ENCODE results near the gene LMNA. TPM values are rescaled to one million over a fixed set of nuclear protein-coding genes. Genes with fewer than 3 reads are reported as not detected.

LMNA gene
- total RNA-seq, 1 experiment from 2014 or later = 112 TPM

DNA sequence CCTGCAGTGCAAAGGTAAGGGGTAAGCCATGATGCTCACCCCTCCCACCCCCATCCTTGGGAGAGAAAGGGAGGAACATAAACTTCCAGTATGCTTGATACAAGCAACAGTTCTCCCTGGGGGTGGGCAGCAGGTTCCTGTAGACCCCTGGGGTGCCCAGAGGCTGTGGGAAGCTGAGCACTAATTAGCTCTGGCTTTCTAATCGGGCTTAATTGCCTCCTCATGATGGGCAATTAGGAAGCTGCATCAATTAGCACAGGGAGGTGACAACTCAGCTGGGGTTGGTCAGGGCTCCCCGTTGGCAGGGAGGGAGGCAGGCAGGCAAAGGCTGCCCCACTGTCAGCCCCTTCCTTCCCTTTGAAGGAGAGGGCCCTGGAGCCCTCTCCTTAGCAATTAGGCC is 15.7 kb upstream of the LMNA start:
- CTCF ChIA-PET = interaction anchor here (1.4 to 10.1 kb wide), 4 partner anchors 17 to 31 kb away, joined by 3 to 115 read pairs (median 17); no protein-coding TSS in a partner anchor

DNA sequence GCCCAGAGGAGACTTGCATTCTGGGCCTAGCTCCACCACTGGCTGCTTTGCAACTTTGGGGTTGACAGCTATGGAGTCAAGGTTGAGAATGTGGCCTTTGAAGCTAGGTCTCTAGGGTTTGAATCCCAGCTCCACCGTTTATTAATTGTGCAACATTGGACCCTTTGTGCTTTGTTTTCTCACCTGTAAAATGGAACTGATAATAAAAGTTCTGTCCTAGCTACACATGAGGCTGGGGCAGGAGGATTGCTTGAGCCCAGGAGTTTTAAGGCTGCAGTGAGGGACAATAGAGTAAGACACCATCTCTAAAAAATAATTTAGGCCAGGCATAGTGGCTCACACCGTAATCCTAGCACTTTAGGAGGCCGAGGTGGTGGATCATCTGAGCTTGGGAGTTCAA is 15.2 kb upstream of the LMNA start:
- Histone ChIP-seq H3K9me3 (no peaks in the 10 kb centered on the region), H3K36me3 (ENCODE audit: control insufficient read depth, insufficient read depth, low read length) (no peaks in the 10 kb centered on the region), H3K4me3 (ENCODE audit: low read depth, low read length) (no peak overlapping the region), H3K27me3 (replicated peaks; ENCODE audit: control insufficient read depth, insufficient read depth, low read length) (no peaks in the 10 kb centered on the region), H3K4me1 (peaks cover 37% of the 10 kb centered on the region)
- H3K36me3 Mint-ChIP-seq (ENCODE audit: insufficient read depth, unreplicated experiment) = peaks cover 14% of the 10 kb centered on the region
- TF ChIP-seq, protein P1, sequence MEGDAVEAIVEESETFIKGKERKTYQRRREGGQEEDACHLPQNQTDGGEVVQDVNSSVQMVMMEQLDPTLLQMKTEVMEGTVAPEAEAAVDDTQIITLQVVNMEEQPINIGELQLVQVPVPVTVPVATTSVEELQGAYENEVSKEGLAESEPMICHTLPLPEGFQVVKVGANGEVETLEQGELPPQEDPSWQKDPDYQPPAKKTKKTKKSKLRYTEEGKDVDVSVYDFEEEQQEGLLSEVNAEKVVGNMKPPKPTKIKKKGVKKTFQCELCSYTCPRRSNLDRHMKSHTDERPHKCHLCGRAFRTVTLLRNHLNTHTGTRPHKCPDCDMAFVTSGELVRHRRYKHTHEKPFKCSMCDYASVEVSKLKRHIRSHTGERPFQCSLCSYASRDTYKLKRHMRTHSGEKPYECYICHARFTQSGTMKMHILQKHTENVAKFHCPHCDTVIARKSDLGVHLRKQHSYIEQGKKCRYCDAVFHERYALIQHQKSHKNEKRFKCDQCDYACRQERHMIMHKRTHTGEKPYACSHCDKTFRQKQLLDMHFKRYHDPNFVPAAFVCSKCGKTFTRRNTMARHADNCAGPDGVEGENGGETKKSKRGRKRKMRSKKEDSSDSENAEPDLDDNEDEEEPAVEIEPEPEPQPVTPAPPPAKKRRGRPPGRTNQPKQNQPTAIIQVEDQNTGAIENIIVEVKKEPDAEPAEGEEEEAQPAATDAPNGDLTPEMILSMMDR (IDR thresholded peaks at IDR 0.05; ENCODE audit: insufficient read depth in 1 of 2, low read depth in 1 of 2, low read length in 1 of 2, severe bottlenecking in 1 of 2, unreplicated experiment in 1 of 2) = no peak
- no TSS peak for BruUV-seq (replicated peaks)
- intact Hi-C loops (cut with micrococcal nuclease; ENCODE audit: unreplicated experiment) = no loop called here
- DNase-seq = no peak
- no peak overlapping the region for H3K4me3 Mint-ChIP-seq (ENCODE audit: unreplicated experiment)
- H3K9me3 Mint-ChIP-seq (ENCODE audit: unreplicated experiment) = no peaks in the 10 kb centered on the region
- H3K4me1 Mint-ChIP-seq (ENCODE audit: low read depth, unreplicated experiment) = peaks cover 54% of the 10 kb centered on the region
- ChIA-PET POLR2A (interaction anchor here (0.9 kb wide), 1 partner anchor 15 kb away, joined by 3 read pairs; no protein-coding TSS in a partner anchor), CTCF (interaction anchor here (1.2 to 10.1 kb wide), 4 partner anchors 16 to 126 kb away, joined by 3 to 115 read pairs (median 17); no protein-coding TSS in a partner anchor)
- H3K27ac Mint-ChIP-seq (ENCODE audit: unreplicated experiment) = no peak overlapping the region
- H3K27me3 Mint-ChIP-seq (ENCODE audit: insufficient read depth, unreplicated experiment) = no peaks in the 10 kb centered on the region

More for the DNA sequence above, 15.7 kb upstream of the LMNA start:
- TF ChIP-seq, protein P1 (IDR thresholded peaks at IDR 0.05; ENCODE audit: insufficient read depth in 1 of 2, low read depth in 1 of 2, low read length in 1 of 2, severe bottlenecking in 1 of 2, unreplicated experiment in 1 of 2) = no peak
- no peak for DNase-seq
- no TSS peak for BruUV-seq (replicated peaks)
- H3K9me3 ChIP-seq = no peaks in the 10 kb centered on the region
- no peaks in the 10 kb centered on the region for H3K9me3 Mint-ChIP-seq (ENCODE audit: unreplicated experiment)
- no peak overlapping the region for H3K4me3 ChIP-seq (ENCODE audit: low read depth, low read length)
- peaks cover 14% of the 10 kb centered on the region for H3K36me3 Mint-ChIP-seq (ENCODE audit: insufficient read depth, unreplicated experiment)
- no peak overlapping the region for H3K27ac Mint-ChIP-seq (ENCODE audit: unreplicated experiment)
- H3K36me3 ChIP-seq (ENCODE audit: control insufficient read depth, insufficient read depth, low read length) = no peaks in the 10 kb centered on the region; the same call in 1 of the 2 replicates
- no peaks in the 10 kb centered on the region for H3K27me3 Mint-ChIP-seq (ENCODE audit: insufficient read depth, unreplicated experiment)
- peaks cover 32% of the 10 kb centered on the region for H3K4me1 ChIP-seq
- POLR2A ChIA-PET = interaction anchor here (0.9 kb wide), 1 partner anchor 15 kb away, joined by 3 read pairs; no protein-coding TSS in a partner anchor
- intact Hi-C loops (cut with micrococcal nuclease; ENCODE audit: unreplicated experiment) = no loop called here
- peaks cover 49% of the 10 kb centered on the region for H3K4me1 Mint-ChIP-seq (ENCODE audit: low read depth, unreplicated experiment)
- H3K4me3 Mint-ChIP-seq (ENCODE audit: unreplicated experiment) = no peak overlapping the region
- H3K27me3 ChIP-seq (replicated peaks; ENCODE audit: control insufficient read depth, insufficient read depth, low read length) = no peaks in the 10 kb centered on the region

DNA sequence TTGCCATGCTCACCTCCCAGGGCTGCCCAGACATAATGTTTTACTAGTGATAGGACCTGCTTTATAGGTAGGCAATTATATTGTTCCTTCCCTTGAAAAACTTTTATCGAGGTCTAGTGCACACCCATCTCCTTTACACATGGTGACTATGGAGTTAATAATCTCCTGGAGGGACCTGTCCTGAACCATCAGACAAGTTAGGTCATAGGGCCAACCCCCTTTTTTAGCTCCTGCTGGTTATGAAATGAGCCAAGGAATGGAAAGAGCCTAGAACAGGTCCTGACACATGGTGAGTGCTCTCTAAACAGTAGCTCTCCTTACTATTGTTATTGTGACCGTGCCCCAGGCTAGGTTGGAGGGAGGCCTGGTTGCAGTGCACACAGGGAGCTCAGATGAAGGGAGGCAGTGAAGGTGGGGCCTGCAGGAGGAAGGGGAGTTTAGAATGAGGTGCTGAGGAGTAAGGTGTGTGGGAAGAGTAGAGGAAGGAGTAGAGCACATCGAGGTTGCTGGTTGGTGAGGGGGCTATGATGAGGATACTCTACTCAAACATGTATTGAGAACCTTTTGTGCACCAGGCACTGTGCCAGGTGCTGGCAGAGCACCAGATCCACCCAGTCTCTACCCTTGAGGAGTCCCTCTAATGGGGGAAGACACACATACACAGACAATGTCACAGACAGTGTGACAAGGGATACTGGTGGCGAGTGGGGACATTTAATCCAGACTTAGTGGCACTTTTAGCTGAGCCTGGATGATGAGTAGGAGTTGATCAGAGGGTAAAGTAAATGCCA is 14.1 kb upstream of the LMNA start:
- H3K36me3 ChIP-seq (ENCODE audit: control insufficient read depth, insufficient read depth, low read length) = no peaks in the 10 kb centered on the region
- no TSS peak for BruUV-seq (replicated peaks)
- peaks cover 48% of the 10 kb centered on the region for H3K4me1 ChIP-seq
- intact Hi-C loops (cut with micrococcal nuclease; ENCODE audit: unreplicated experiment) = loop anchor here (1.0 kb wide), 1 partner anchor 30 kb away; no protein-coding TSS in a partner anchor
- H3K9me3 ChIP-seq = no peaks in the 10 kb centered on the region
- no peaks in the 10 kb centered on the region for H3K27me3 Mint-ChIP-seq (ENCODE audit: insufficient read depth, unreplicated experiment)
- no peak for DNase-seq
- no peak overlapping the region for H3K27ac Mint-ChIP-seq (ENCODE audit: unreplicated experiment)
- TF ChIP-seq, protein P1 (IDR thresholded peaks at IDR 0.05; ENCODE audit: insufficient read depth in 1 of 2, low read depth in 1 of 2, low read length in 1 of 2, severe bottlenecking in 1 of 2, unreplicated experiment in 1 of 2) = no peak
- POLR2A ChIA-PET = no interaction called here
- H3K4me3 ChIP-seq (ENCODE audit: low read depth, low read length) = no peak overlapping the region
- CTCF ChIA-PET = interaction anchor here (0.7 to 10.1 kb wide), 5 partner anchors 10 to 133 kb away, joined by 3 to 115 read pairs (median 4); no protein-coding TSS in a partner anchor
- no peaks in the 10 kb centered on the region for H3K9me3 Mint-ChIP-seq (ENCODE audit: unreplicated experiment)
- no peaks in the 10 kb centered on the region for H3K27me3 ChIP-seq (replicated peaks; ENCODE audit: control insufficient read depth, insufficient read depth, low read length)
- H3K4me3 Mint-ChIP-seq (ENCODE audit: unreplicated experiment) = no peak overlapping the region
- peaks cover 64% of the 10 kb centered on the region for H3K4me1 Mint-ChIP-seq (ENCODE audit: low read depth, unreplicated experiment)
- peaks cover 16% of the 10 kb centered on the region for H3K36me3 Mint-ChIP-seq (ENCODE audit: insufficient read depth, unreplicated experiment)
